Melanocyte of skin (primary cell): ENCODE measurements around the gene TMEM72. TPM values are rescaled to one million over a fixed set of nuclear protein-coding genes. Genes with fewer than 3 reads are reported as not detected.

Experiments
- total RNA-seq, 2 donors: library from RNA; depleted of rRNA; stranded (reverse); fragments of >200 nt; gene quantifications; 2 replicates each; pipeline ENCODE4 v1.2.3, GENCODE V29; 2012

The TMEM72 gene
- not detected for total RNA-seq

DNA sequence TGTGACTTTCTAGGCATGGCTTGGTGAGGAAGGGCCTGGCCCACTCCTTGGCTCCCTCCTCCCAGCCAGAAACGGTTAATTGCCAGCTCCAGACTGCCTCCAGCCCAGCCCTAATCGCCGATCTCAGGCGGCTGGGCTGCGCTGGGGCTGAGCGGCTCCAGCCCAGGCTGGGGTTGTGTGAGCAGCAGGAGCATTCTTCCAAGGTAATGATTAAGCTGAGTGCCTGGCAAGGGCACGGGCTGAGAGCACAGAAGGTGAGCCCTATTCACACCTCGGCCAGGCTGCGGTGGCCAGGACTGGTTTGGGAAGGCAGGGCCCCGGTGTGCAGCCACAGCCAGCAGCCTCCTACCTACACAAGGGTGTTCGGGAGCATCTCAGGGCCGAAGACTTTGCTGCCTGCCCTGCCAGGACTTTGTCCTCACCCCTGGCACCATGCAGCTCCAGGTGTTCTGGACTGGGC lies at the start of gene TMEM72:
TMEM72 (plus strand) TSS at position 257 of the 460 bp plus-strand sequence; CDS start at position 433, 176 bp downstream.

GRCh38 chr10:44959247-44960087 lies 48.3 kb downstream of the TMEM72 start, which contains the start of gene RASSF4:
RASSF4 (plus strand) TSS chr10:44959802; CDS start chr10:44970203, 10,401 bp downstream.

GRCh38 chr10:44978570-44979280 lies 67.6 kb downstream of the TMEM72 start, which contains the start of gene DEPP1:
DEPP1 (minus strand) TSS chr10:44978809; CDS start chr10:44978030, 779 bp downstream.

Other genes starting within 250 kb of the TMEM72 start
- 10 to 100 TPM in 1 of 2 donors, 1 to 10 TPM in 1; 4.0 to 10.7 TPM for gene RASSF4, start 48.5 kb downstream of the TMEM72 start, total RNA-seq
- gene DEPP1, start 67.5 kb downstream of the TMEM72 start, total RNA-seq = under 1 TPM in 1 of 2 donors, not detected in 1; 0.69 TPM
- 10 to 100 TPM in 1 of 2 donors, 1 to 10 TPM in 1; 4.5 to 13.7 TPM for gene ZNF22, start 89.6 kb downstream of the TMEM72 start, total RNA-seq